Kidney epithelial cell (primary cell): Measurements from ENCODE around the gene CCDC158. TPM values are rescaled to one million over a fixed set of nuclear protein-coding genes. Genes with fewer than 3 reads are reported as not detected.

Experiments used
- DNase-seq: peaks from one replicate; pipeline ENCODE4 v3.0.0-alpha.2; 2010; ENCODE audit warnings: low read depth
- H3K27me3 ChIP-seq: 2 replicates; pipeline ENCODE4 v1.6.0; 2011; ENCODE audit warnings: low read length; ENCODE audit not compliant: control insufficient read depth, insufficient read depth
- H3K36me3 ChIP-seq: 2 replicates; pipeline ENCODE4 v1.5.1; 2011; ENCODE audit warnings: low read length; ENCODE audit not compliant: control insufficient read depth, insufficient read depth
- H3K4me3 ChIP-seq: 2 replicates; pipeline ENCODE4 v1.5.1; 2011; ENCODE audit warnings: low read depth, mild to moderate bottlenecking, control low read depth, low read length
- total RNA-seq: library from RNA; depleted of rRNA; stranded (reverse); fragments of >200 nt; gene quantifications from 2 replicates; pipeline ENCODE4 v1.2.3, GENCODE V29; 2015
- TF ChIP-seq, protein P1 (sequence below): IDR thresholded peaks from 2 replicates; pipeline ENCODE4 v1.5.1; 2011; ENCODE audit warnings: mild to moderate bottlenecking, moderate library complexity, low read length, control low read depth, inconsistent platforms; ENCODE audit not compliant: insufficient read depth, poor library complexity, severe bottlenecking

Gene CCDC158
- total RNA-seq, 1 donor from 2014 or later, result 0.84 TPM

DNA sequence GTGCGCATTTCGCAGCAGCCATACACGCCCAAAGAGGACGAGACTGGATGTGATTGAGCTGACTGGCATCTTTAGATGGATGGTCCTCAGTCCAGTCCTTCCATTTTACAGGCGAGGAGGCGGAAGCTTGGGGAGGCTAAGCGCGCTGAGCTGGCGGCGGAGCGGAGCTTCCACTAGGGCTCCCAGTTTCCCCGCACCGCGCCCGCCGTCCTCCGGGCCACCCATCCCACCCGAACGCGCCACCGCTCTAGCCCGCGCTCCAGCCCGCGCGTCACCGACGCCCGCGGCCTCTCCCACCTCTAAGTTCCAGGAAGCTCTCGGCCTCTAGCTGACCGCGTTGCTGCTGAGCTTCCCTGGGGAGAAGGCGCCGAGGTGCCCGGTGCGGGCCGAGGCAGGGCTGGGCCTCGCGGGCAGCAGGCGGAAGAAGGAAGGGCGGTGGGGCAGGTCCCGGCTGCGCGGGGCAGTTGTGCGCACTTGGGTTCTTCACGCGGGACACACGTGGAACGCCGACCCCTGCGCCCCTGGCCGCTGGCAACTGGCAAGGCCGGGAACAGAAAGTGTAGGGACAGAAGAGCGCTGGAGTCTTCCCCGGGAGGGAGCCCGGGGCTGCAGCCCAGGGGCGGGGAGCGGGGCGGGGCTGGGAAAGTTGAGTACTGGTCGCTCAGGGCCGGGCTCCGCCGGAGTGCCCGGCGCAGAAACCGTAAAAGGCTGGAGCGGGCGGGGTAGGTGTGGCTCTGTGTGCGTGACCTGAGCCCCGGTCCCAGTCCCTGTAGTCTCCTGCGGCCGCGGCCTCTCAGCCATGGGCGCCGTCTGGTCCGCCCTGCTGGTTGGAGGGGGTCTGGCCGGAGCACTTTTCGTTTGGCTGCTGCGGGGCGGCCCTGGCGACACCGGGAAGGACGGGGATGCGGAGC is 114.7 kb downstream of the CCDC158 start, which contains the start of gene STBD1:
Gene STBD1, plus strand, starts transcription at position 763 of the 911 bp plus-strand sequence. Its CDS starts 37 bp downstream, at position 800.
- peaks cover 1% of the 10 kb centered on the region for H3K36me3 ChIP-seq
- no peak for DNase-seq
- TF ChIP-seq, protein P1, sequence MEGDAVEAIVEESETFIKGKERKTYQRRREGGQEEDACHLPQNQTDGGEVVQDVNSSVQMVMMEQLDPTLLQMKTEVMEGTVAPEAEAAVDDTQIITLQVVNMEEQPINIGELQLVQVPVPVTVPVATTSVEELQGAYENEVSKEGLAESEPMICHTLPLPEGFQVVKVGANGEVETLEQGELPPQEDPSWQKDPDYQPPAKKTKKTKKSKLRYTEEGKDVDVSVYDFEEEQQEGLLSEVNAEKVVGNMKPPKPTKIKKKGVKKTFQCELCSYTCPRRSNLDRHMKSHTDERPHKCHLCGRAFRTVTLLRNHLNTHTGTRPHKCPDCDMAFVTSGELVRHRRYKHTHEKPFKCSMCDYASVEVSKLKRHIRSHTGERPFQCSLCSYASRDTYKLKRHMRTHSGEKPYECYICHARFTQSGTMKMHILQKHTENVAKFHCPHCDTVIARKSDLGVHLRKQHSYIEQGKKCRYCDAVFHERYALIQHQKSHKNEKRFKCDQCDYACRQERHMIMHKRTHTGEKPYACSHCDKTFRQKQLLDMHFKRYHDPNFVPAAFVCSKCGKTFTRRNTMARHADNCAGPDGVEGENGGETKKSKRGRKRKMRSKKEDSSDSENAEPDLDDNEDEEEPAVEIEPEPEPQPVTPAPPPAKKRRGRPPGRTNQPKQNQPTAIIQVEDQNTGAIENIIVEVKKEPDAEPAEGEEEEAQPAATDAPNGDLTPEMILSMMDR, result no peak
- no peaks in the 10 kb centered on the region for H3K27me3 ChIP-seq
- H3K4me3 ChIP-seq, result peak within 1 kb of the TSS; percentile 68

DNA sequence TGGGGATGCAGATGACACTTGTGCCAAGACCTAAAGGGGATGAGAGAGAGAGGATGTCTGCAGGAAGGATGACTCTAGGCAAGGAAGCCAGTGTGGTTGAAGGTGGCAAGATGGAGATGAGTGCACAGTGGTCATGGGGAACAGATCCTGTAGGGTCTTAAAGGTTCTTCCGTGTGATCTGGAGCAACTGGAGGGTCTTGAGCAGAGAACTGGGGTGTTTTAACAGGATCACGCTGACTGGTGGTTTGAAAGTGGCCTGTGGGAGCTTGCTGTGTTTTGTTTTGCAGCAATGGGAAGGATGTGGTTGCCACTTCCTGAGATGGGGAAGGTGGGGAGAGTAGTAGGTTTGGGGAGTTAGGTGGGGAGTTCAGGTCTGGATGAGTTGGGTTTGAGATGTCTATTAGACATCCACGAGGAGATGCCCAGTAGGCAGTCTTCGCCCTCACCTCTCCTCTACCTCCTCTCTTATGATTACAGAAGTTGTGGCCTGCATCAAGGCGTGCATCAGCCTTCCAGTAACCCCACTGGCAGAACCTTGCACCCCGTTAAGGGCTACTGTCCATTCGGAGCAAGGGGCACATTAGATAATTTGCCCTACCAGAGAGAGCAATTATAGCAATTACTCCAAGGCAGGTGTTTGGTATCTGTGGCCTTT is 115.8 kb downstream of the CCDC158 start:
- TF ChIP-seq, protein P1, result no peak
- Histone ChIP-seq H3K36me3 (peaks cover 1% of the 10 kb centered on the region), H3K27me3 (no peaks in the 10 kb centered on the region), H3K4me3 (no peak overlapping the region)
- DNase-seq, result no peak

DNA sequence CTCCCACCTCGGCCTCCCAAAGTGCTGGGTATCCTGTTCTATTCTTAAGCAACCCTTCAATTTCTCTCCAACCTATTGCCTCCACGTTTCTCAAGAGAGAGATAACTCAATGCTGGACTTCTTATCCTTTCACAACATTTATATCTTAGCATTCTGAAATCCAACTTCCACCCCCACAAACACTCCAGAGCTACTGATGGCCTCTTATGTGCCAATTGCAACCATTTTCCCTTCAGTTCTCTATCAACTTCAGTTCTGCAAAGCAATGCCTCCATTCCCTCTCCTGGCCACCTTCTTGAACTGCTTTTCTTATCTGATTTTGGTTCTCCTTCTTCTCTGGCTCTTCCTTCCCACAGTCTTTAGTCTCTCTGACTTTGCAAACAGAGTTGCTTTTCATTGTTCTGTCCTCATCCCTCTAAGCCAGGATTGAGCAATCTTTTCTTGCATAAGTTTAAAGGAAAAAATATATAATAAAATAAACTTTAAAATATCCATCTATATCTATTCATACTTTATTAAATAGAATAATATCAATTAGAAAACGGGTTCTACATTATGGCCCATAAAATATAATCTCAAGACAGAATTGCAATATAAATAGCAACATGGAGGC is 118.0 kb downstream of the CCDC158 start:
- no peaks in the 10 kb centered on the region for H3K27me3 ChIP-seq
- no peaks in the 10 kb centered on the region for H3K36me3 ChIP-seq
- no peak for DNase-seq
- TF ChIP-seq, protein P1, result no peak
- no peak overlapping the region for H3K4me3 ChIP-seq

DNA sequence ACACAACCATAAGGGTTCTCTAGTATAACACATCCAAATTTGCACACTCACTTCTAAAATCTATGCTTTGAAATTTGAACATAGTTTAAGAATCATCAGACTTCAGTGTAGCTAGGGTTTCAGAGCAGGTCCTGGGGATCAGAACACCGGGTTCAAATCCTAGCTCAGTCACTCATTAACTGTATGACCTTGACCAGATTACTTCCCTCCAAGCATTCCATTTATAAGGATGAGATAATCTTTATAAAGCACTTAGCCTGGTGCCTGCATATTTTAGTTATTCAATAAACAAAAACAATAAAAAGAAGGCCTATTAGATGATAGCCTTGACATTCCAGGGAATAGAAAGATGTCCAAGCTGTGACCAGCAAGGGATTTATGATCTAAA is 119.2 kb downstream of the CCDC158 start:
- Histone ChIP-seq H3K4me3 (no peak overlapping the region), H3K27me3 (no peaks in the 10 kb centered on the region), H3K36me3 (no peaks in the 10 kb centered on the region)
- TF ChIP-seq, protein P1, result no peak
- DNase-seq, result no peak

DNA sequence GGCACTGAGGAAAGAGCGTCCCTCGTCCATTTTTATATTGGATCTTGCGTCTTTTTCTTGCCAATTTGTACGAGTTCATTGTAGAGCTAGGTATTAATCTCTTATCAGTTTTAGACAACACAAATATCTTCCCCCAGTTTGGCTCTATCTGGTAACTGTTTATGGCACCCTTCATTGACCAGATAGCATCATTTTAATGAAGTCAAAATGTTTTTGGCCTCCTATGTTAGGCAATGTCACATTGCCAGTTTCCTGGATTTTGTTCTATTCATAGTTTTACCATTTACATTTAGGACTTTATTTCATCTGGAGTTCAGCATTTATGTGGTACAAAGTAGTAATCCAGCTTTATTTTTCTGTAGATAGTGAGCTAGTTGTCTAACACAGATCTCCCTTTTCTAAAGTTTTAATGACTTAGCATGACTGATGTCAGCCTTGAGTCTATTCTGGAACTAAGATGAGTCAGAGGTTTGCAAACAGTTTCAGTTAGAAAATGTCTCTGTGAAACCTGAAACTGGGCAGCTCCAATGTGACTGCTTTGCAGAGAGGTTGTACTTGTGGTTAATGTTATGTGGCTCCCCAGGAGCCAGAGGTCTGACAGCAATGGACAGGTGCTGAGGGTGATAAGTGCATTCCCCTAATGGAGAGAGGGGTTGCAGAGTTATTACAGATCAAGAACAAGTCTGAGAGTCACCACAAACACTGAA is 119.7 kb downstream of the CCDC158 start:
- no peaks in the 10 kb centered on the region for H3K27me3 ChIP-seq
- no peak overlapping the region for H3K4me3 ChIP-seq
- no peaks in the 10 kb centered on the region for H3K36me3 ChIP-seq
- TF ChIP-seq, protein P1, result no peak
- DNase-seq, result peak; percentile 88
